ENCODE data around the gene ZNF568.

DNA sequence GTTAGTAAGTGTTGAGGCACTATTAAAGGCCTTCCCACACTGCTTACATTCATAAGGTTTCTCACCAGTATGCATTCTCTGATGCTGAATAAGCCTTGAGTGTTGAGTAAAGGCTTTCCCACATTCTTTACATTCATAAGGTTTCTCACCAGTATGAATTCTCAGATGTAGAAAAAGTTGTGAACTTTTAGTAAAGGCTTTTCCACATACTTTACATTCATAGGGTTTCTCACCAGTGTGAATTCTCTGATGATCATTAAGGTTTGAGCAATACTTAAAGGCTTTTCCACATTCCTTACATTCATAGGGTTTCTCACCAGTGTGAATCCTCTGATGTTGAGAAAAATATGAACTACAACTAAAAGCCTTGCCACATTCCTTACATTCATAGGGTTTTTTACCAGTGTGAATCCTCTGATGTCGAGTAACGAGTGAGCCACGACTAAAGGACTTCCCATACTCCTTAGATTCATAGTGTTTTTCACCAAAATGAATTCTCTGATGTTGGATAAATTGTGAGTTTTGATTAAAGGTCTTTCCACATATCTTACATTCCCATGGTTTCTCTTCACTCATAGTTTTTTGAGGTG is 24.3 kb upstream of the ZNF568 start:
- TF ChIP-seq EZH2phosphoT487 (IDR thresholded peaks at IDR 0.05; ENCODE audit: low read depth): no peak
- TF ChIP-seq, protein P1, sequence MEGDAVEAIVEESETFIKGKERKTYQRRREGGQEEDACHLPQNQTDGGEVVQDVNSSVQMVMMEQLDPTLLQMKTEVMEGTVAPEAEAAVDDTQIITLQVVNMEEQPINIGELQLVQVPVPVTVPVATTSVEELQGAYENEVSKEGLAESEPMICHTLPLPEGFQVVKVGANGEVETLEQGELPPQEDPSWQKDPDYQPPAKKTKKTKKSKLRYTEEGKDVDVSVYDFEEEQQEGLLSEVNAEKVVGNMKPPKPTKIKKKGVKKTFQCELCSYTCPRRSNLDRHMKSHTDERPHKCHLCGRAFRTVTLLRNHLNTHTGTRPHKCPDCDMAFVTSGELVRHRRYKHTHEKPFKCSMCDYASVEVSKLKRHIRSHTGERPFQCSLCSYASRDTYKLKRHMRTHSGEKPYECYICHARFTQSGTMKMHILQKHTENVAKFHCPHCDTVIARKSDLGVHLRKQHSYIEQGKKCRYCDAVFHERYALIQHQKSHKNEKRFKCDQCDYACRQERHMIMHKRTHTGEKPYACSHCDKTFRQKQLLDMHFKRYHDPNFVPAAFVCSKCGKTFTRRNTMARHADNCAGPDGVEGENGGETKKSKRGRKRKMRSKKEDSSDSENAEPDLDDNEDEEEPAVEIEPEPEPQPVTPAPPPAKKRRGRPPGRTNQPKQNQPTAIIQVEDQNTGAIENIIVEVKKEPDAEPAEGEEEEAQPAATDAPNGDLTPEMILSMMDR (IDR thresholded peaks at IDR 0.05; ENCODE audit: low read depth, low read length): no peak

All from OCI-LY3 (cell line).